K562 (cell line): ENCODE results near the gene ANKRD24. TPM values are rescaled to one million over a fixed set of nuclear protein-coding genes. Genes with fewer than 3 reads are reported as not detected.
A peak's percentile ranks its signal among the peaks of the same experiment; 100 is the strongest.

Experiments
- ATAC-seq: fragments of 200-7000 bp; cut with Tn5 transposase; 3 replicates; pipeline ENCODE4 v1.9.1; 2020; ENCODE audit warnings: moderate library complexity
- BruUV-seq: library from RNA; stranded (reverse); fragments of 400-500 nt; replicated peaks from 2 replicates; lab custom pipeline; 2021; lab: Mats Ljungman, UMichigan
- CTCF ChIA-PET: fragments of 300-600 bp; formaldehyde crosslinking; extraction: SDS; loops from one replicate; lab custom pipeline; 2021; ENCODE audit warnings: low intra/inter-chr PET ratio; lab: Yijun Ruan, JAX
- POLR2A ChIA-PET: fragments of 300-600, 350-650 bp; sonication (Branson Sonifier 250); formaldehyde crosslinking; extraction: SDS; loops from one replicate; lab custom pipeline; 2021; ENCODE audit warnings: antibody characterized with exemption, inconsistent platforms; lab: Yijun Ruan, JAX
- DNase-seq, 4 experiments: peaks; one replicate each; pipeline versions ENCODE4 v3.0.0 to v3.0.0-alpha.2; 2011 to 2018; ENCODE audit warnings: low spot score in 3 of 4, mixed read lengths in 3 of 4; ENCODE audit errors: extremely low read depth in 1 of 4
- FAIRE-seq: peaks from 2 replicates; lab custom pipeline; 2011; peaks lifted over from hg19 to GRCh38; lab: Jason Lieb, UNC
- H2AFZ ChIP-seq: 2 replicates; pipeline ENCODE4 v1.6.0; 2011; ENCODE audit warnings: low read depth, low read length, control low read depth, inconsistent platforms
- H3K27ac ChIP-seq: fragments of 200-600 bp; 3 replicates; pipeline ENCODE4 v1.8.0; 2011; ENCODE audit warnings: low read depth, mild to moderate bottlenecking, control low read depth, inconsistent platforms, low read length, moderate library complexity, mixed read lengths; ENCODE audit errors: extremely low read depth
- H3K27me3 ChIP-seq, 2 experiments: fragments of 300-600 bp in 1 of 2; 2 replicates in 1 of 2; 3 replicates in 1 of 2; pipeline versions ENCODE4 v1.6.0 to v1.8.0; 2011; ENCODE audit warnings: inconsistent platforms in 2 of 2, low read length in 2 of 2, mild to moderate bottlenecking in 1 of 2, mixed read lengths in 1 of 2, moderate library complexity in 1 of 2; ENCODE audit not compliant: control insufficient read depth in 2 of 2, insufficient read depth in 2 of 2
- H3K36me3 ChIP-seq: fragments of 300-600 bp; 3 replicates; pipeline ENCODE4 v1.8.0; 2011; ENCODE audit warnings: mild to moderate bottlenecking, low read length, inconsistent platforms; ENCODE audit not compliant: control insufficient read depth, insufficient read depth
- H3K4me1 ChIP-seq, 2 experiments: fragments of 200-600 bp in 1 of 2; replicated peaks in 1 of 2; 2 replicates in 1 of 2; 3 replicates in 1 of 2; pipeline versions ENCODE4 v1.5.1 to v1.8.0; 2011; ENCODE audit warnings: inconsistent platforms in 2 of 2, low read length in 2 of 2, mild to moderate bottlenecking in 1 of 2, mixed read lengths in 1 of 2, moderate library complexity in 1 of 2; ENCODE audit not compliant: control insufficient read depth in 2 of 2, insufficient read depth in 2 of 2
- H3K4me2 ChIP-seq: 2 replicates; pipeline ENCODE4 v1.6.1; 2011; ENCODE audit warnings: low read length, control low read depth, inconsistent platforms, mixed read lengths; ENCODE audit not compliant: insufficient read depth
- H3K4me3 ChIP-seq: fragments of 200-600 bp; sonication (generic), shearing (Covaris generic); 2 replicates; pipeline ENCODE4 v1.5.1; 2016; ENCODE audit warnings: control low read depth, inconsistent platforms
- H3K79me2 ChIP-seq: fragments of 200-600 bp; 3 replicates; pipeline ENCODE4 v1.8.0; 2011; ENCODE audit warnings: low read length, inconsistent platforms; ENCODE audit not compliant: control insufficient read depth, insufficient read depth
- H3K9ac ChIP-seq, 2 experiments: 2 replicates each; pipeline versions ENCODE4 v1.6.0 to v1.6.1; 2011; ENCODE audit warnings: low read depth in 2 of 2, low read length in 2 of 2, control low read depth in 1 of 2, inconsistent platforms in 1 of 2, mild to moderate bottlenecking in 1 of 2, mixed read lengths in 1 of 2; ENCODE audit not compliant: insufficient read depth in 1 of 2
- H3K9me1 ChIP-seq: one replicate; pipeline ENCODE4 v1.6.0; 2011; ENCODE audit warnings: inconsistent platforms, mild to moderate bottlenecking, low read length, moderate library complexity; ENCODE audit not compliant: control insufficient read depth, insufficient read depth
- H3K9me3 ChIP-seq: replicated peaks from 2 replicates; pipeline ENCODE4 v1.5.1; 2011; ENCODE audit warnings: low read depth, low read length, inconsistent platforms; ENCODE audit not compliant: control insufficient read depth, insufficient read depth
- H4K20me1 ChIP-seq: replicated peaks from 2 replicates; pipeline ENCODE4 v1.6.1; 2011; ENCODE audit warnings: low read length, inconsistent platforms, mixed read lengths; ENCODE audit not compliant: control insufficient read depth, insufficient read depth
- BRD9 ChIP-seq: fragments of 450-650 bp; IDR thresholded peaks from 2 replicates; pipeline ENCODE4 v1.6.1; 2018; ENCODE audit warnings: low read depth; ENCODE audit not compliant: partially characterized antibody
- CC2D1A ChIP-seq: fragments of 450-650 bp; IDR thresholded peaks from 2 replicates; pipeline ENCODE4 v1.6.1; 2017; ENCODE audit warnings: mild to moderate bottlenecking
- FIP1L1 ChIP-seq: fragments of 200-400 bp; formaldehyde crosslinking; IDR thresholded peaks from 2 replicates; pipeline ENCODE4 v1.6.1; 2018; ENCODE audit warnings: mild to moderate bottlenecking, low read depth, low read length; ENCODE audit not compliant: poor library complexity, severe bottlenecking
- GABPB1 ChIP-seq: sonication (generic); formaldehyde crosslinking; IDR thresholded peaks from 2 replicates; pipeline ENCODE4 v1.8.0; 2022; ENCODE audit warnings: mild to moderate bottlenecking, missing genetic modification reagents
- HNRNPK ChIP-seq: fragments of 200-400 bp; formaldehyde crosslinking; IDR thresholded peaks from one replicate; pipeline ENCODE4 v1.6.1; 2018; ENCODE audit warnings: mild to moderate bottlenecking, low read depth, low read length; ENCODE audit not compliant: poor library complexity, severe bottlenecking
- ILK ChIP-seq: fragments of 450-650 bp; IDR thresholded peaks from 2 replicates; pipeline ENCODE4 v1.6.1; 2016; ENCODE audit warnings: missing genetic modification characterization, low read depth, mild to moderate bottlenecking, missing compliant biosample characterization, moderate library complexity, borderline replicate concordance
- JUND ChIP-seq, 2 experiments: IDR thresholded peaks; 2 replicates in 1 of 2; 3 replicates in 1 of 2; pipeline ENCODE4 v1.6.1; 2011; ENCODE audit warnings: borderline replicate concordance in 2 of 2, low read depth in 2 of 2, low read length in 2 of 2, improper control_type of control experiment in 1 of 2, missing biosample characterization in 1 of 2, missing genetic modification characterization in 1 of 2, missing genetic modification reagents in 1 of 2
- MCM5 ChIP-seq: fragments of 450-650 bp; IDR thresholded peaks from 2 replicates; pipeline ENCODE4 v1.6.1; 2016; ENCODE audit warnings: low read depth
- MTA1 ChIP-seq: fragments of 450-650 bp; IDR thresholded peaks from 2 replicates; pipeline ENCODE4 v1.6.1; 2017; ENCODE audit warnings: borderline replicate concordance
- MTA3 ChIP-seq: fragments of 450-650 bp; formaldehyde crosslinking; IDR thresholded peaks from 2 replicates; pipeline ENCODE4 v1.6.1; 2017; ENCODE audit warnings: mild to moderate bottlenecking, borderline replicate concordance
- NEUROD1 ChIP-seq: fragments of 150-350 bp; IDR thresholded peaks from 2 replicates; pipeline ENCODE4 v1.6.1; 2014; ENCODE audit warnings: borderline replicate concordance, low read length, low read depth; ENCODE audit not compliant: partially characterized antibody
- NR1H2 ChIP-seq: sonication (generic); formaldehyde crosslinking; IDR thresholded peaks from 2 replicates; pipeline ENCODE4 v1.4.0; 2020; ENCODE audit warnings: mild to moderate bottlenecking, missing genetic modification reagents
- NUFIP1 ChIP-seq: fragments of 450-650 bp; IDR thresholded peaks from 2 replicates; pipeline ENCODE4 v1.6.1; 2018; ENCODE audit not compliant: partially characterized antibody
- POLR2AphosphoS5 ChIP-seq: IDR thresholded peaks from 2 replicates; pipeline ENCODE4 v1.6.1; 2011; ENCODE audit warnings: mild to moderate bottlenecking, low read depth, low read length, moderate library complexity; ENCODE audit not compliant: control insufficient read depth, insufficient read depth
- STAG1 ChIP-seq: sonication (generic); formaldehyde crosslinking; IDR thresholded peaks from 2 replicates; pipeline ENCODE4 v1.5.0; 2020; ENCODE audit warnings: missing genetic modification reagents, borderline replicate concordance
- THRAP3 ChIP-seq: fragments of 450-650 bp; IDR thresholded peaks from 2 replicates; pipeline ENCODE4 v1.6.1; 2016; ENCODE audit warnings: mild to moderate bottlenecking, inconsistent platforms, borderline replicate concordance
- XRCC5 ChIP-seq: fragments of 200-400 bp; formaldehyde crosslinking; IDR thresholded peaks from 2 replicates; pipeline ENCODE4 v1.6.1; 2017; ENCODE audit warnings: low read depth, mild to moderate bottlenecking, low read length
- WGBS: fragments of 100-300 bp; shearing (Covaris generic); methylation state at CpG from one replicate; pipeline ENCODE4 v1.1.6; 2016; ENCODE audit warnings: low coverage, mixed read lengths; ENCODE audit not compliant: insufficient coverage; ENCODE audit errors: missing lambda C conversion rate; 5-methylcytosine and 5-hydroxymethylcytosine counted together
- in situ Hi-C: fragments of 300-500 bp; cut with MboI; formaldehyde crosslinking; loops from 4 replicates; pipeline ENCODE4 v1.15.0; 2018; ENCODE audit warnings: inconsistent platforms, mixed read lengths
- intact Hi-C: fragments of 100-400 bp; cut with micrococcal nuclease; formaldehyde crosslinking; loops from 2 replicates; pipeline ENCODE4 v1.14.2; 2022
- polyA plus RNA-seq, 8 experiments: library from polyadenylated mRNA; depleted of rRNA in 4 of 8; stranded (reverse) in 5 of 8; unstranded in 3 of 8; fragments of >200 nt; fragmentation: Nextera tagmentation in 2 of 8; fragmentation: Illumina TruSeq in 1 of 8; extraction: Ambion mirVana in 2 of 8; extraction: Trizol in 1 of 8; gene quantifications; 2 replicates each; pipeline versions ENCODE4 v1.2.1 to v1.2.3, GENCODE V29; 2011 to 2014; ENCODE audit warnings: inconsistent platforms in 1 of 8, missing spikeins in 1 of 8
- total RNA-seq, 7 experiments: library from RNA; depleted of rRNA in 6 of 7; stranded (reverse); fragments of >200 nt in 6 of 7; fragmentation: Illumina TruSeq in 2 of 7; extraction: Trizol in 2 of 7; gene quantifications; 2 replicates each; pipeline versions ENCODE4 v1.2.1 to v1.2.3, GENCODE V29; 2011 to 2021; ENCODE audit warnings: low replicate concordance in 1 of 7
- TF ChIP-seq, protein P1 (sequence below): fragments of 250-450 bp; sonication (Bioruptor Pico); IDR thresholded peaks from 2 replicates; pipeline ENCODE4 v1.4.0; 2020; ENCODE audit warnings: mild to moderate bottlenecking, moderate library complexity, borderline replicate concordance

The ANKRD24 gene
- total and polyA plus RNA-seq, 9 of the 15 experiments (the other 6 are each of a cell fraction or from before 2014, with no cell fraction given) = 0.07 to 0.12 (median 0.09) TPM; not detected in 5

DNA sequence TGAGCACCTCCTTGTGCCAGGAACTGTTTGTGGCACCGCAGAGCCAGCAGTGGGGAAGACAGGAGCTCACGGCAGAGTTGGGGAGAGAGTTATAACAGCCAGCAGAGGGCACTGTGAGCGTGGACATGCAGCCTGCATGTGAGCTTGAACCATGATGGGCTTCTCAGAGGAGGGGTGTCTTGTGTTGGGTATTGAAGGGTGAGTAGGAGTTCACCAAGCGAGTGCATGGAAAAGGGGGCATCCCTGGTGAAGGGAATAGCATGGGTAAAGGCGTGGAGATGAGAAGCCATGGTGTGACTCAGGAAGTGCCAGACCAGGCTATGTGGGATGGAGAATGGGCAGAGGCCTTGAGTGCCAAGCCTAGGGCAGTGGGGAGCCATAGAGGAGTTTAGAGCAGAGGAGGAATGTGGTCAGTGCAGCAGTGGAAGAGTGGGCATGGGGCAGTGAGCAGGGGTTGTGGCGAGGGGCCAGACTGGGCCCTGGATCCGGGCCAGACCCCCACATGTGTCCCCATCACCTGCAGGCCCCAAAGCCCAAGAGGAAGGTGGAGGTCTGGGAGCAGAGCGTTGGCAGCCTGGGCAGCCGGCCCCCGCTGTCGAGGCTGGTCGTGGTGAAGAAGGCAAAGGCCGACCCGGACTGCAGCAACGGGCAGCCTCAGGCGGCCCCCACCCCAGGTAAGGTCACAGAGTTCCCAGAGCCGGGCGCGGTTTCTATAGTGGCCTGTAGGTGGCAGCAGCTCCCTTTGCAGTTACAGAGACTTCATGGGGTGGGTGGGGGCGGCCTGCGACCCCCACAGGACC is 84.8 kb downstream of the ANKRD24 start:
- H3K9me3 ChIP-seq = no peaks in the 10 kb centered on the region
- no TSS peak for BruUV-seq
- no peak overlapping the region for H3K4me3 ChIP-seq
- H3K27ac ChIP-seq = no peak overlapping the region
- no peak overlapping the region for H3K9ac ChIP-seq
- H3K79me2 ChIP-seq = no peaks in the 10 kb centered on the region
- ATAC-seq (peak; percentile 98), DNase-seq (peak; percentile 80 to 88 (median 83)), FAIRE-seq (peak; percentile 87)
- H3K4me1 ChIP-seq = peaks cover 0 to 13% of the 10 kb centered on the region in 2 experiments; a peak in 2 of 5 replicates
- peaks cover 32% of the 10 kb centered on the region; the same call in 2 of the 3 replicates for H3K36me3 ChIP-seq
- peaks cover 3% of the 10 kb centered on the region for H3K9me1 ChIP-seq
- intact Hi-C loops = loop anchor here (1.0 to 2.0 kb wide), 3 partner anchors 86 to 258 kb away; partner anchors contain the start of gene SH3GL1
- no peak overlapping the region for H2AFZ ChIP-seq
- CTCF ChIA-PET = interaction anchor here (0.6 to 3.8 kb wide), 9 partner anchors 76 to 291 kb away, joined by 3 to 49 read pairs (median 5); partner anchors contain the start of genes MPND and SH3GL1
- 20% methylated on average over 20 of the region's 21 CpGs for WGBS
- no peak overlapping the region for H3K4me2 ChIP-seq
- in situ Hi-C loops = no loop called here
- no peaks in the 10 kb centered on the region for H3K27me3 ChIP-seq
- H4K20me1 ChIP-seq = no peaks in the 10 kb centered on the region; the same call in 1 of the 2 replicates
- POLR2A ChIA-PET = interaction anchor here (0.6 to 1.3 kb wide), 14 partner anchors 11 to 282 kb away, joined by 3 to 8 read pairs (median 4); partner anchors contain the start of genes CHAF1A, MPND and YJU2
- TF ChIP-seq CC2D1A (peak; percentile 85), HNRNPK (no peak), NEUROD1 (no peak), MTA3 (0 out of 2 replicates have a peak, but pooled peaks have one; percentile 18), THRAP3 (0 out of 2 replicates have a peak, but pooled peaks have one; percentile 56), XRCC5 (0 out of 2 replicates have a peak, but pooled peaks have one; percentile 59), ILK (no peak), BRD9 (peak; percentile 55), STAG1 (peak; percentile 64; the same call in 1 of the 2 replicates), JUND (IDR thresholded peaks at IDR 0.05; ENCODE audit: borderline replicate concordance, low read depth, low read length) (0 out of 2 replicates have a peak, but pooled peaks have one; percentile 37), JUND (tag; IDR thresholded peaks at IDR 0.05; ENCODE audit: borderline replicate concordance, low read depth, low read length) (no peak), NUFIP1 (no peak), POLR2AphosphoS5 (no peak), NR1H2 (CRISPR knock-in tag) (no peak), FIP1L1 (no peak), MCM5 (no peak), MTA1 (peak; percentile 54; the same call in 1 of the 2 replicates), GABPB1 (CRISPR knock-in tag) (peak; percentile 11; the same call in 1 of the 2 replicates)
- TF ChIP-seq, protein P1, sequence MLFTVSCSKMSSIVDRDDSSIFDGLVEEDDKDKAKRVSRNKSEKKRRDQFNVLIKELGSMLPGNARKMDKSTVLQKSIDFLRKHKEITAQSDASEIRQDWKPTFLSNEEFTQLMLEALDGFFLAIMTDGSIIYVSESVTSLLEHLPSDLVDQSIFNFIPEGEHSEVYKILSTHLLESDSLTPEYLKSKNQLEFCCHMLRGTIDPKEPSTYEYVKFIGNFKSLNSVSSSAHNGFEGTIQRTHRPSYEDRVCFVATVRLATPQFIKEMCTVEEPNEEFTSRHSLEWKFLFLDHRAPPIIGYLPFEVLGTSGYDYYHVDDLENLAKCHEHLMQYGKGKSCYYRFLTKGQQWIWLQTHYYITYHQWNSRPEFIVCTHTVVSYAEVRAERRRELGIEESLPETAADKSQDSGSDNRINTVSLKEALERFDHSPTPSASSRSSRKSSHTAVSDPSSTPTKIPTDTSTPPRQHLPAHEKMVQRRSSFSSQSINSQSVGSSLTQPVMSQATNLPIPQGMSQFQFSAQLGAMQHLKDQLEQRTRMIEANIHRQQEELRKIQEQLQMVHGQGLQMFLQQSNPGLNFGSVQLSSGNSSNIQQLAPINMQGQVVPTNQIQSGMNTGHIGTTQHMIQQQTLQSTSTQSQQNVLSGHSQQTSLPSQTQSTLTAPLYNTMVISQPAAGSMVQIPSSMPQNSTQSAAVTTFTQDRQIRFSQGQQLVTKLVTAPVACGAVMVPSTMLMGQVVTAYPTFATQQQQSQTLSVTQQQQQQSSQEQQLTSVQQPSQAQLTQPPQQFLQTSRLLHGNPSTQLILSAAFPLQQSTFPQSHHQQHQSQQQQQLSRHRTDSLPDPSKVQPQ (CRISPR knock-in tag) = no peak
